ENCODE measurements around the gene ZBTB11. TPM values are rescaled to one million over a fixed set of nuclear protein-coding genes. Genes with fewer than 3 reads are reported as not detected.

ZBTB11 gene
- total and polyA plus RNA-seq, 2 of the 13 experiments (the other 11 are each of a cell fraction or from before 2014, with no cell fraction given) = 5.9 to 18.1 TPM

DNA sequence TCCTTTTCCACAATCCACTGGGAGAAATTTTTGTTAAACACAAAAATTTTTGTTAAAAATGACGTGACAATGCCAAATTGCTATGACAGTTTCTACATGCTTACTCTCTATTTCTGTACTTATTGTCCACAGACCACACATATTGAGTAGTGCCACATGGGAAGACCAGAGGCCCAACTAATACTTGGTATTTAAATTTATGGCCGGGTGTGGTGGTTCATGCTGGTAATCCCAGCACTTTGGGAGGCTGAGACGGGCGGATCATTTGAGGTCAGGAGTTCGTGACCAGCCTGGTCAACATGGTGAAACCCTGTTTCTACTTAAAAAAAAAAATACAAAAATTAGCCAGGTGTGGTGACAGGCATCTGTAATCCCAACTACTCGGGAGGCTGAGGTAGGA, 20.3 kb downstream of the ZBTB11 start (continued):
- TF ChIP-seq, protein P1, sequence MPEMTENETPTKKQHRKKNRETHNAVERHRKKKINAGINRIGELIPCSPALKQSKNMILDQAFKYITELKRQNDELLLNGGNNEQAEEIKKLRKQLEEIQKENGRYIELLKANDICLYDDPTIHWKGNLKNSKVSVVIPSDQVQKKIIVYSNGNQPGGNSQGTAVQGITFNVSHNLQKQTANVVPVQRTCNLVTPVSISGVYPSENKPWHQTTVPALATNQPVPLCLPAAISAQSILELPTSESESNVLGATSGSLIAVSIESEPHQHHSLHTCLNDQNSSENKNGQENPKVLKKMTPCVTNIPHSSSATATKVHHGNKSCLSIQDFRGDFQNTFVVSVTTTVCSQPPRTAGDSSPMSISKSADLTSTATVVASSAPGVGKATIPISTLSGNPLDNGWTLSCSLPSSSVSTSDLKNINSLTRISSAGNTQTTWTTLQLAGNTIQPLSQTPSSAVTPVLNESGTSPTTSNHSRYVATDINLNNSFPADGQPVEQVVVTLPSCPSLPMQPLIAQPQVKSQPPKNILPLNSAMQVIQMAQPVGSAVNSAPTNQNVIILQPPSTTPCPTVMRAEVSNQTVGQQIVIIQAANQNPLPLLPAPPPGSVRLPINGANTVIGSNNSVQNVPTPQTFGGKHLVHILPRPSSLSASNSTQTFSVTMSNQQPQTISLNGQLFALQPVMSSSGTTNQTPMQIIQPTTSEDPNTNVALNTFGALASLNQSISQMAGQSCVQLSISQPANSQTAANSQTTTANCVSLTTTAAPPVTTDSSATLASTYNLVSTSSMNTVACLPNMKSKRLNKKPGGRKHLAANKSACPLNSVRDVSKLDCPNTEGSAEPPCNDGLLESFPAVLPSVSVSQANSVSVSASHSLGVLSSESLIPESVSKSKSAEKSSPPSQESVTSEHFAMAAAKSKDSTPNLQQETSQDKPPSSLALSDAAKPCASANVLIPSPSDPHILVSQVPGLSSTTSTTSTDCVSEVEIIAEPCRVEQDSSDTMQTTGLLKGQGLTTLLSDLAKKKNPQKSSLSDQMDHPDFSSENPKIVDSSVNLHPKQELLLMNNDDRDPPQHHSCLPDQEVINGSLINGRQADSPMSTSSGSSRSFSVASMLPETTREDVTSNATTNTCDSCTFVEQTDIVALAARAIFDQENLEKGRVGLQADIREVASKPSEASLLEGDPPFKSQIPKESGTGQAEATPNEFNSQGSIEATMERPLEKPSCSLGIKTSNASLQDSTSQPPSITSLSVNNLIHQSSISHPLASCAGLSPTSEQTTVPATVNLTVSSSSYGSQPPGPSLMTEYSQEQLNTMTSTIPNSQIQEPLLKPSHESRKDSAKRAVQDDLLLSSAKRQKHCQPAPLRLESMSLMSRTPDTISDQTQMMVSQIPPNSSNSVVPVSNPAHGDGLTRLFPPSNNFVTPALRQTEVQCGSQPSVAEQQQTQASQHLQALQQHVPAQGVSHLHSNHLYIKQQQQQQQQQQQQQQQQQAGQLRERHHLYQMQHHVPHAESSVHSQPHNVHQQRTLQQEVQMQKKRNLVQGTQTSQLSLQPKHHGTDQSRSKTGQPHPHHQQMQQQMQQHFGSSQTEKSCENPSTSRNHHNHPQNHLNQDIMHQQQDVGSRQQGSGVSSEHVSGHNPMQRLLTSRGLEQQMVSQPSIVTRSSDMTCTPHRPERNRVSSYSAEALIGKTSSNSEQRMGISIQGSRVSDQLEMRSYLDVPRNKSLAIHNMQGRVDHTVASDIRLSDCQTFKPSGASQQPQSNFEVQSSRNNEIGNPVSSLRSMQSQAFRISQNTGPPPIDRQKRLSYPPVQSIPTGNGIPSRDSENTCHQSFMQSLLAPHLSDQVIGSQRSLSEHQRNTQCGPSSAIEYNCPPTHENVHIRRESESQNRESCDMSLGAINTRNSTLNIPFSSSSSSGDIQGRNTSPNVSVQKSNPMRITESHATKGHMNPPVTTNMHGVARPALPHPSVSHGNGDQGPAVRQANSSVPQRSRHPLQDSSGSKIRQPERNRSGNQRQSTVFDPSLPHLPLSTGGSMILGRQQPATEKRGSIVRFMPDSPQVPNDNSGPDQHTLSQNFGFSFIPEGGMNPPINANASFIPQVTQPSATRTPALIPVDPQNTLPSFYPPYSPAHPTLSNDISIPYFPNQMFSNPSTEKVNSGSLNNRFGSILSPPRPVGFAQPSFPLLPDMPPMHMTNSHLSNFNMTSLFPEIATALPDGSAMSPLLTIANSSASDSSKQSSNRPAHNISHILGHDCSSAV (CRISPR knock-in tag; IDR thresholded peaks at IDR 0.05; ENCODE audit: borderline replicate concordance) = no peak
- no peak for TF ChIP-seq ZNF232 (CRISPR knock-in tag; IDR thresholded peaks at IDR 0.05; ENCODE audit: borderline replicate concordance)
- TF ChIP-seq KDM4B (CRISPR knock-in tag; IDR thresholded peaks at IDR 0.05) = no peak
- TF ChIP-seq THYN1 (CRISPR knock-in tag; IDR thresholded peaks at IDR 0.05; ENCODE audit: borderline replicate concordance, low read depth) = no peak

DNA sequence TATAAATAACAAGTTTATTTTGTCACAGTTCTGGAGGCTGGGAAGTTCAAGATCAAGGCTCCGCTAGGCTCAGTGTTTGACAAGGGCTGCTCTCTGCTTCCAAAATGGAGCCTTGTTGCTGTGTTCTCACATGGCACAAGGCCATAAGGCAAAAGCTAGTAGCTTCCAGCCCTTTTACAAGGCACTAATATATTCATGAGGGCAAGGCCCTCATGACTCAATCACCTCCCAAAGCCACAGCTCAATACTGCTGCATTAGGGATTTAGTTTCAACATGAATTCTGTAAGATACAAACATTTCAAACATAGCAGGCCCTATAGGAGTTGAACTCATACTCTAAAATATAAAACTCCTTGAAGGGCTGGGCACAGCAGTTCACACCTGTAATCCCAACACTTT, 30.2 kb downstream of the ZBTB11 start:
- intact Hi-C loops (cut with micrococcal nuclease; ENCODE audit: unreplicated experiment) (no loop called here), in situ Hi-C loops (cut with HindIII; ENCODE audit: extremely low pct_ligation_motif_present, low pct_unique_long_range_greater_than_20kb) (loop anchor here (25.0 kb wide), 2 partner anchors 409 to 584 kb away; no protein-coding TSS in a partner anchor)
- Histone ChIP-seq H3K9me3 (ENCODE audit: low read length) (no peaks in the 10 kb centered on the region), H3K4me2 (ENCODE audit: low read depth, low read length) (no peak overlapping the region), H3K4me3 (replicated peaks in 1 of 3; ENCODE audit: insufficient read depth in 1 of 3, low read depth in 2 of 3, low read length in 3 of 3) (no peak overlapping the region), H3K36me3 (replicated peaks in 1 of 2; ENCODE audit: control insufficient read depth in 1 of 2, insufficient read depth in 2 of 2, low read length in 2 of 2) (peaks cover 4 to 22% of the 10 kb centered on the region in 2 experiments; a peak in 4 of 5 replicates), H3K4me1 (ENCODE audit: insufficient read depth, low read length) (no peaks in the 10 kb centered on the region), H3K27me3 (ENCODE audit: control insufficient read depth in 1 of 2, insufficient read depth in 2 of 2, low read length in 2 of 2) (no peaks in the 10 kb centered on the region), H3K79me2 (ENCODE audit: insufficient read depth, low read length) (no peaks in the 10 kb centered on the region), H3K27ac (ENCODE audit: extremely low read length, insufficient read depth, low read length) (no peak overlapping the region), H2AFZ (ENCODE audit: low read length) (no peak overlapping the region), H4K20me1 (ENCODE audit: insufficient read depth, low read length) (no peaks in the 10 kb centered on the region), H3K9ac (ENCODE audit: insufficient read depth, low read depth, low read length) (no peak overlapping the region)
- POLR2A ChIA-PET = no interaction called here
- no peak for ATAC-seq
- CTCF ChIA-PET (ENCODE audit: low intra/inter-chr PET ratio, low total read pairs) = no interaction called here
- no TSS peak for BruUV-seq (replicated peaks)
- FAIRE-seq = no peak
- no peak for DNase-seq (ENCODE audit: low spot score)
- 88% methylated on average over 1 of the region's 1 CpG for WGBS (ENCODE audit: low lambda C conversion rate)
- no peak for TF ChIP-seq ZFP82 (CRISPR knock-in tag; IDR thresholded peaks at IDR 0.05; ENCODE audit: borderline replicate concordance)
- TF ChIP-seq NFATC3 (CRISPR knock-in tag; IDR thresholded peaks at IDR 0.05) = no peak
- no peak for TF ChIP-seq MLLT10 (CRISPR knock-in tag; IDR thresholded peaks at IDR 0.05)
- no peak for TF ChIP-seq ZBTB38 (CRISPR knock-in tag; IDR thresholded peaks at IDR 0.05)
- no peak for TF ChIP-seq ZNF616 (CRISPR knock-in tag; IDR thresholded peaks at IDR 0.05; ENCODE audit: low read depth)
- TF ChIP-seq YEATS4 (CRISPR knock-in tag; IDR thresholded peaks at IDR 0.05; ENCODE audit: borderline replicate concordance) = no peak
- TF ChIP-seq ZSCAN29 (CRISPR knock-in tag; conservative IDR thresholded peaks at IDR 0.05) = no peak
- TF ChIP-seq, protein P2, sequence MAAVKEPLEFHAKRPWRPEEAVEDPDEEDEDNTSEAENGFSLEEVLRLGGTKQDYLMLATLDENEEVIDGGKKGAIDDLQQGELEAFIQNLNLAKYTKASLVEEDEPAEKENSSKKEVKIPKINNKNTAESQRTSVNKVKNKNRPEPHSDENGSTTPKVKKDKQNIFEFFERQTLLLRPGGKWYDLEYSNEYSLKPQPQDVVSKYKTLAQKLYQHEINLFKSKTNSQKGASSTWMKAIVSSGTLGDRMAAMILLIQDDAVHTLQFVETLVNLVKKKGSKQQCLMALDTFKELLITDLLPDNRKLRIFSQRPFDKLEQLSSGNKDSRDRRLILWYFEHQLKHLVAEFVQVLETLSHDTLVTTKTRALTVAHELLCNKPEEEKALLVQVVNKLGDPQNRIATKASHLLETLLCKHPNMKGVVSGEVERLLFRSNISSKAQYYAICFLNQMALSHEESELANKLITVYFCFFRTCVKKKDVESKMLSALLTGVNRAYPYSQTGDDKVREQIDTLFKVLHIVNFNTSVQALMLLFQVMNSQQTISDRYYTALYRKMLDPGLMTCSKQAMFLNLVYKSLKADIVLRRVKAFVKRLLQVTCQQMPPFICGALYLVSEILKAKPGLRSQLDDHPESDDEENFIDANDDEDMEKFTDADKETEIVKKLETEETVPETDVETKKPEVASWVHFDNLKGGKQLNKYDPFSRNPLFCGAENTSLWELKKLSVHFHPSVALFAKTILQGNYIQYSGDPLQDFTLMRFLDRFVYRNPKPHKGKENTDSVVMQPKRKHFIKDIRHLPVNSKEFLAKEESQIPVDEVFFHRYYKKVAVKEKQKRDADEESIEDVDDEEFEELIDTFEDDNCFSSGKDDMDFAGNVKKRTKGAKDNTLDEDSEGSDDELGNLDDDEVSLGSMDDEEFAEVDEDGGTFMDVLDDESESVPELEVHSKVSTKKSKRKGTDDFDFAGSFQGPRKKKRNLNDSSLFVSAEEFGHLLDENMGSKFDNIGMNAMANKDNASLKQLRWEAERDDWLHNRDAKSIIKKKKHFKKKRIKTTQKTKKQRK (IDR thresholded peaks at IDR 0.05; ENCODE audit: low read length) = no peak
- TF ChIP-seq RNF2 (conservative IDR thresholded peaks at IDR 0.05; ENCODE audit: low read depth) = no peak

Data from HepG2 (cell line).